Coronary artery (tissue), 2 donors: ENCODE results near the gene ZNF575.
"Not testable (repeated sequence)": the region's sequence is repeated elsewhere in the genome, so short reads cannot be mapped to it uniquely, and the experiment has no call there.

Experiments used
- DNase-seq: peaks from one replicate; pipeline ENCODE4 v3.0.0-alpha.2; 2017; ENCODE audit warnings: low spot score
- H3K27ac ChIP-seq, 2 donors: fragments of 200-600 bp; sonication (generic); one replicate each; pipeline ENCODE4 v1.5.1; 2016 to 2019
- H3K4me3 ChIP-seq: fragments of 200-600 bp; sonication (generic); 2 replicates; pipeline ENCODE4 v1.5.1; 2016; ENCODE audit warnings: mild to moderate bottlenecking, moderate library complexity
- TF ChIP-seq, protein P1 (sequence below): fragments of 200-600 bp; sonication (generic); IDR thresholded peaks from one replicate; pipeline ENCODE4 v1.5.1; 2019; ENCODE audit warnings: antibody characterized with exemption

ZNF575 gene

DNA sequence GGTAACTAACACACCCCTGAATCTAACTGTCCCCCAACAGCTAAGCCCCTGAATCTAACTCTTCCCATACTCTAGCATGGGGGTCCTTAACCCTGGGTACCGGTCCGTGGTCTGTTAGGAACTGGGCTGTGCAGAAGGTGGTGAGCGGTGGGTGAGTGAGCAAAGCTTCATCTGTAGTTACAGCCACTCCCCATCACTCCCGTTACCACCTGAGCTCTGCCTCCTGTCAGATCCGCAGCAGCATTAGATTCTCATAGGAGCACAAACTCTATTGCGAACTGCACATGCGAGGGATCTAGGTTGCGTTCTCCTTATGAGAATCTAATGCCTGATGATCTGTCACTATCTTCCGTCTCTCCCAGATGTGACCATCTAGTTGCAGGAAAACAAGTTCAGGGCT lies 22.3 kb upstream of the ZNF575 start:
- H3K4me3 ChIP-seq, result no peak overlapping the region
- DNase-seq, result no peak
- H3K27ac ChIP-seq, result no peak overlapping the region
- TF ChIP-seq, protein P1, sequence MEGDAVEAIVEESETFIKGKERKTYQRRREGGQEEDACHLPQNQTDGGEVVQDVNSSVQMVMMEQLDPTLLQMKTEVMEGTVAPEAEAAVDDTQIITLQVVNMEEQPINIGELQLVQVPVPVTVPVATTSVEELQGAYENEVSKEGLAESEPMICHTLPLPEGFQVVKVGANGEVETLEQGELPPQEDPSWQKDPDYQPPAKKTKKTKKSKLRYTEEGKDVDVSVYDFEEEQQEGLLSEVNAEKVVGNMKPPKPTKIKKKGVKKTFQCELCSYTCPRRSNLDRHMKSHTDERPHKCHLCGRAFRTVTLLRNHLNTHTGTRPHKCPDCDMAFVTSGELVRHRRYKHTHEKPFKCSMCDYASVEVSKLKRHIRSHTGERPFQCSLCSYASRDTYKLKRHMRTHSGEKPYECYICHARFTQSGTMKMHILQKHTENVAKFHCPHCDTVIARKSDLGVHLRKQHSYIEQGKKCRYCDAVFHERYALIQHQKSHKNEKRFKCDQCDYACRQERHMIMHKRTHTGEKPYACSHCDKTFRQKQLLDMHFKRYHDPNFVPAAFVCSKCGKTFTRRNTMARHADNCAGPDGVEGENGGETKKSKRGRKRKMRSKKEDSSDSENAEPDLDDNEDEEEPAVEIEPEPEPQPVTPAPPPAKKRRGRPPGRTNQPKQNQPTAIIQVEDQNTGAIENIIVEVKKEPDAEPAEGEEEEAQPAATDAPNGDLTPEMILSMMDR, result no peak

DNA sequence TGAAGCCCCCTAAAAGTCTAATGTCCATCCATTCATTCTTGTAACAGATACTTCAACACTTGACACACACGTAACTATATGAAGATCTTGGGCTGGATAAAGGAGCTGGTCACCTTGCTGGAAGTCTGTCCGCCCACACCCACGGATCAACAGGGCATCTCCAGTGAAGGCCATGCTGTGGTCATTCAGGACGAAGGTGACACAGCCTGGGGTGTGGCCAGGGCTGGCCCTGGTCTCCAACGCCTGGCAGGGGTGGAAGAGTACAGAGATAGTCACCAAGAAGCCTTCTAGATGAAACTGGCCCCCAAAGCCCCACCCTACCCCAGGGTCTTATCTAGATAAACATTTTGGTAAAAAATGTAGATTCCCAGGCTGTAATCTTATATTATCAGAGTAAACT lies 21.7 kb upstream of the ZNF575 start:
- TF ChIP-seq, protein P1, result no peak
- H3K4me3 ChIP-seq, result no peak overlapping the region
- no peak for DNase-seq
- H3K27ac ChIP-seq, result no peak overlapping the region

DNA sequence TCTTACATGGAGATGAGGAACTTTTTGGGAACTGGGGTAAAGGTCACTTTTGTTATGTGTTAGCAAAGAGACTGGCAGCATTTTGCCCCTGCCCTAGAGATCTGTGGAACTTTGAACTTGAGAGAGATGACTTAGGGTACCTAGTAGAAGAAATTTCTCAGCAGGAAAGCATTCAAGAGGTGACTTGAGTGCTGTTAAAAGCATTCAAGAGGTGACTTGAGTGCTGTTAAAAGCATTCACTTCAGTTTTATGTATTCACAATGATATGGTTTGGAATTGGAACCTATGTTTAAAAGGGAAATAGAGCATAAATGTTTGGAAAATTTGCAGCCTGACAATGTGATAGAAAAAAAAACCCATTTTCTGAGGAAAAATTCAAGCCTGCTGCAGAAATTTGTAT lies 20.6 kb upstream of the ZNF575 start:
- H3K27ac ChIP-seq, H3K4me3 ChIP-seq, DNase-seq: not testable (repeated sequence)

DNA sequence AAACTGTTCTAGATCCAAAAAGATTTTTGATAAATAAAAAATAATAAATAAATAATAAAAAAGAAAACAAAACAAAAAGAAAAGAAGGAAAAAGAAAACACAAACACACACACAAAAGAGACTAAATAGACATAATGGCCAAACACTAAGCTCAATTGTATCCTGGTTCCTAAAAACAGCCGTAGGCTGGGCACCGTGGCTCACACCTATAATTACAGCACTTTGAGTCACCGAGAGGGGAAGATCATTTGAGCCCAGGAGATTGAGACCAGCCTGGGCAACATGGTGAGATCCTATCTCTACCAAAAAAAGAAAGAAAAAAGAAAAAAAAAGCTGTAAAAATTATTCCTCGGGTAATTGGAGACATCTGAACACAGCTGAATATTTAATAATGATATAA lies 14.9 kb upstream of the ZNF575 start:
- H3K4me3 ChIP-seq, result no peak overlapping the region
- H3K27ac ChIP-seq, result no peak overlapping the region
- TF ChIP-seq, protein P1, result no peak
- no peak for DNase-seq

DNA sequence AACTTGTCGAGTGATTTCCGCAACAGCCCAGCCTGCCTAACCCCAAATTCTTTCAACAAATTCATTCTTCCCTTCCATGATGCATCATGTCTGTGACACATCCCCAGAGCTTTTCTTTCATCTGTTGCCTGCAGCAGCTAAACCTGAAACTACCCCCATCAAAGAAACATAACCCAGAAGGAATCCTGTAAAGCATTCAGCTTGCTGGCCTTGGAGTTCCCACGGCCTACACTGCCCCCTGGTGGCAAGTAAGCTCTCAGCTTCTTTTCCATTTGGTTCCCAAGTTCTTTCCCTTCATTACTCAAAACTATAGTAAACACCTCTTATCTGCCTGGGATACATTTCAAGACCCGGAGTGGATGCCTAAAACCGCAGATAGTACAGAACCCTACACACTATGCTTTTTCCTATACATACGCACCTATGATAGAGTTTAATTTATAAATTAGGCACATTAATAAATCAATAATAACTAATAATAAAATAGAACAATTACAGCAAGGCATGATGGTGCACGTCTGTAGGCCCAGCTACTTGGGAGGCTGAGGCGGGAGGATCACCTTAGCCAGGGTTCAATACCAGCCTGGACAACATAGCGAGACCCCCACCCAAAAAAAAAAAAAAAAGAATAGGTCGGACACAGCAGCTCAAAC lies 13.4 kb upstream of the ZNF575 start:
- no peak overlapping the region for H3K4me3 ChIP-seq
- TF ChIP-seq, protein P1, result peak; percentile 79
- H3K27ac ChIP-seq, result no peak overlapping the region
- no peak for DNase-seq

DNA sequence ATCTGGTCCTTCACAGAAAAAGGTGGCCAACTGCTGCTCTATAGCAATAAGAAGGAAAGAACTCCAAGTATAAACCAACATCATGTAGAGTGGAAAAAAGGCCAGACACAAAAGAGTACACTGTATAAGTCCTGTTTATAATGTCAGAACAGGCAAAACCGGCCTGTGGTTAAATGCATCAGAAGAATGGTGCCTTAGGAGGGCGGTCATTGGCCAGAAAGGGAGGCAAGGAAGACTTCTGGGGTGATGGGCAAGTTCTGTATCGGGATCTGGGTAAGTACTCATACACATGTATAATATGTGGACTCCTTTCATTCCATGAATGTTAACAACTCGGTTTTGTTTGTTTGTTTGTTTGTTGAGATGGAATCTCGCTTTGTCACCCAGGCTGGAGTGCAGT lies 10.1 kb upstream of the ZNF575 start:
- TF ChIP-seq, protein P1, result no peak
- no peak for DNase-seq
- H3K27ac ChIP-seq, result no peak overlapping the region
- H3K4me3 ChIP-seq, result no peak overlapping the region

DNA sequence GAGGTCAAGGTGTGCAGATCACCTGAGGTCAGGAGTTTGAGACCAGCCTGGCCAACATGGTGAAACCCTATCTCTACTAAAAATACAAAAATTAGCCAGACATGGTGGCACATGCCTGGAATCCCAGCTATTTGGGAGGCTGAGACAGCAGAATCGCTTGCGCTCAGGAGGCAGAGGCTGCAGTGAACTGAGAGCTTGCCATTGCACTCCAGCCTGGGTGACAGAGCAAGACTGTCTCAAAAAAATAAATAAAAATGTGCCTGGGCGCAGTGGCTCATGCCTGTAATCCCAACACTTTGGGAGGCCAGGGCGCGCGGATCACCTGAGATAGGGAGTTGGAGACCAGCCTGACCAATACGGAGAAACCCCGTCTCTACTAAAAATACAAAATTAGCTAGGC lies 9.3 kb upstream of the ZNF575 start:
- DNase-seq, H3K4me3 ChIP-seq, H3K27ac ChIP-seq: not testable (repeated sequence)

DNA sequence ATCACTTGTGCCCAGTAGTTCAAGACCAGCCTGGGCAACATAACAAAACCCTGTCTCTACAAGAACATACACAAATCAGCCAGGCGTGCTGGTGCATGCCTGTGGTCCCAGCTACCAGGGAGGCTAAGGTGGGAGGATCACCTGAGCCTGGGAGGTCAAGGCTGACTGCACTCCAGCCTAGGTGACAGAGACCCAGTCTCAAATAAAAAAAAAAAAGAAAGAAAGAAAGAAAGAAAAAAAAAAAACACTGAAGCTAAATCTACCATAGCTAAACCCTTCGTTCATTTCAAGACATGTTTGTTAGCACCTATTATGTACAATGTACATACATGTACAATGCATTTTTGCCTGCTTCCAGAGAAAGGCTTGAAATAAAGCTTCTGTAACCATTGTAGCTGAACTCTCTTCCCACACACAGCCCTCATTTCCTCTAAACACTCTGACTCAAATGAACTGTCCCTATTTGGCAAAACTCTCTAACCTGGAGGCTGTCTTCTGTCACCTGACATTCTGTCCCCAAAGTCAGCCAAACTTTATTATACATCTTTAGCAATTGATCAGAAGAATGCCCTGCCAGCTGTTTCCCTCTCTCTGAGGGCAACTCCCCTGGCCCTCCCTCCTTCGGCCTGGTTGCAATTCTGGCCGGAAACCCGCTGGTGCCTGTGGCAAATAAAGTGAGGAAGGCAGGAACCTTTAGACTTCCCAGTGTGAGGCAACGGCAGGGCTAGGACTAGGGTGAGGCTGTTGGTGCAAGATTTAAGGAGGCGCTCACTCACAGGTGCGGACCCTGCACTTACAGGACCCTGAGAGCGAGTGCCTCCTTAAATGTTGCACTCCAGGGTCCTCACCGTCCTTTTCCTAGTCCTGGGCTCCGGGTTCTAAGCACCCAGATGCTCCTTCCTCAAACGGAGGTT lies 7.8 kb upstream of the ZNF575 start:
- TF ChIP-seq, protein P1, result no peak
- peak overlapping the region; percentile 77 to 92 for H3K27ac ChIP-seq
- DNase-seq, result peak; percentile 81

More for the DNA sequence above, 7.8 kb upstream of the ZNF575 start:
- H3K4me3 ChIP-seq, result peak overlapping the region; percentile 98
